Esophagus squamous epithelium (tissue), 4 donors: ENCODE results near the gene LRCH4.
"Not testable (repeated sequence)": the region's sequence is repeated elsewhere in the genome, so short reads cannot be mapped to it uniquely, and the experiment has no call there.

Experiments
- CTCF ChIP-seq, 6 experiments: fragments of 450-650 bp in 4 of 6; fragments of 200-600 bp in 2 of 6; sonication (generic) in 2 of 6; IDR thresholded peaks; one replicate each; pipeline ENCODE4 v1.5.1; 2016 to 2019; ENCODE audit warnings: antibody characterized with exemption in 6 of 6, mild to moderate bottlenecking in 4 of 6, moderate library complexity in 4 of 6
- POLR2A ChIP-seq, 4 donors: fragments of 450-650 bp; IDR thresholded peaks; one replicate each; pipeline ENCODE4 v1.6.1; 2017; ENCODE audit warnings: antibody characterized with exemption in 4 of 4, mild to moderate bottlenecking in 4 of 4, moderate library complexity in 3 of 4

- not testable (repeated sequence) for TF ChIP-seq CTCF, POLR2A (IDR thresholded peaks at IDR 0.05)
Observed at GRCh38 chr7:100535982-100536381, 49.9 kb downstream of the LRCH4 start.
